NOMO-1 (cell line): ENCODE measurements around the gene GTF2H3.
"Not testable (repeated sequence)": the region's sequence is repeated elsewhere in the genome, so short reads cannot be mapped to it uniquely, and the experiment has no call there.

Source experiments
- DNase-seq, 2 experiments: peaks; one replicate each; lab custom pipeline; 2025; ENCODE audit not compliant: unreplicated experiment in 2 of 2; lab: John Stamatoyannopoulos, UW

GTF2H3 gene

DNA sequence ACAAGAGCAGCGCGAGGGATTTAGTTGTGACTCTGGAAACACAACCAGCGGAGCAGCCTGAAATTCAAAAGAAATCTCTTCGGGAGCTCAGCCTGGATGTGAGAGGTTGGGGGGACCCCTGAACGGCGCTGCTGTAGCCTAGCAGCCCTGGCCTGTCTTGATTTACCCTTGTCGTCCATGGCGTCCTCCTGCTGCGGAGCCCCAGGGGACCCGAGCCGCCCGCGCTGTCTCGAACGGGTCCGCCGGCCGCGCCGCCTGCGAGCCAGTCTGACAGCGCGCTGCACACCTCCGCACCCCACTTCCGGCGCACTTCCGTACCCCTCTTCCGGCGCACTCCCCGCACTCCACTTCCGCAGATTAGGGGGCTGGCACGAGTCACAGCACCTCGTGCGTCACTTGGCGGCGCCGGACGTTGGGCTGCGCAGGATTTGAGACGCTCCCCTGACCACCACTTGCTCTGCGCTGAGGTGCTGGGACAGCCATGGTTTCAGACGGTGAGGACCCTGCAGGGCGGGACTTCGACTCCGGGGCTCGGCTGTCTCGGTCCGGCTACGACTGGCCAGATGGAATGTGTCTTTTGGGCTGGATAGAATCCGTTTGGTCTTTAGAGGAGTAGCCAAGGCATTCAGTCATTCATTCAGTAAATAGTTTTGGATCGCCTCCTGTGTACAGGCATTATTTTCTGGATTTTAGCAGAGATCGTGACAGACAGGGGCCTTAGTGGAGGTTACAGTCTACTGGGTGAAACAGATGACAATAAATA lies at the start of gene GTF2H3, which contains the start of gene EIF2B1:
TSS of gene GTF2H3 (plus strand) at position 451 of the 763 bp plus-strand sequence. CDS start at position 482, 31 bp downstream.
TSS of gene EIF2B1 (minus strand) at position 308 of the 763 bp plus-strand sequence. CDS start at position 179, 129 bp downstream.
- peak; percentile 98 for DNase-seq

DNA sequence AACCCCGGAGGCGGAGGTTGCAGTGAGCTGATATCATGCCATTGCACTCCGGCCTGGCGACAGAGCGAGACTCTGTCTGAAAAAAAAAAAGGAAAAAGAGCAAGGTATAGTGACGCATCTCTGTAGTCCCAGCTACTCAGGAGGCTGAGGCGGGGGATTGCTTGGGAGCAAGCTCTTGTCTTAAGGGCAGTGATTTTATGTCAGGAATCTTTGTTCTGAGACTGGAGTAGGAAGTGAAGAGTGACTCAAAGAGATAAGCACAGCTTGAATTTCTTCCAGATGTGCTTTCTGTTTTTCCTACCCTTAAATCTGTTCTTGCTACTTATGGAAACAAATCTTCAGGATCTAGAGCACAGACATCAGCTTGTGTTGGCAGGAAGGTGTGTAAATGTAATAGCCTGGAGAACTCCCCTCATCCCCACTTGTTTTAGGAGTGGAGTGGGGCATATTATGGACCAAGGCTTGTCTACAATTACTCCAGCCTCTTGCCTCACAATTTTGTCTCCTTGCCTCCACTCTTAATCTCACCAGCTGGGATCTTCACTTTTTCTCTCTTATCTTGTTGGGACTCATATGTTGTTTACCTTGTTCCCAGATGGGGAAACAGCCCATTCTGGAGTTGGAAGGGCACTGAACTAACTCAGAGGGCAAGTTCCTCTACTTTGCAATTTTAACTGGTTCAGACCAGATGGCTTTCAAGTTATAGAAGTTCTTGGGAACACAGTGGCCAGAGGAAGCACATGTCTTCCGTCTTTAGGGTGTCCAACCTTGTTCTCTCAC lies 41.7 kb upstream of the GTF2H3 start:
- DNase-seq = no peak

DNA sequence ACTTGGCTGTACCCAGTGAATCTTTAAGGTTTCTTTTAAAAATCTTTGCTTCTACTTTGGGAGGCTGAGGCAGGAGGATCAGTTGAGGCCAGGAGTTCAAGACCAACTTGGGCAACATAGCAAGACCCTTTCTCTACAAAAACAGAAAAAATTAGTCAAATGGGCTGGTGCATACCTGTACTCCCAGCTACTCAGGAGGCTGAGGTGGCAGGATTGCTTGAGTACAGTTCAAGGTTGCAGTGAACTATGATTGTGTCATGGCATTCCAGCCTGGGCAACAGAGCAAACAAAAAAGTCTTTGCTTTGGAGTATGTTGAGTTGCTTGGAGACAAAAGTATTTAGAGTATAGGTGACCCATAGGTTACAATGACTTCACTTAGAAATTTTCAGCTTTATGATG lies 37.9 kb upstream of the GTF2H3 start:
- DNase-seq = no peak

DNA sequence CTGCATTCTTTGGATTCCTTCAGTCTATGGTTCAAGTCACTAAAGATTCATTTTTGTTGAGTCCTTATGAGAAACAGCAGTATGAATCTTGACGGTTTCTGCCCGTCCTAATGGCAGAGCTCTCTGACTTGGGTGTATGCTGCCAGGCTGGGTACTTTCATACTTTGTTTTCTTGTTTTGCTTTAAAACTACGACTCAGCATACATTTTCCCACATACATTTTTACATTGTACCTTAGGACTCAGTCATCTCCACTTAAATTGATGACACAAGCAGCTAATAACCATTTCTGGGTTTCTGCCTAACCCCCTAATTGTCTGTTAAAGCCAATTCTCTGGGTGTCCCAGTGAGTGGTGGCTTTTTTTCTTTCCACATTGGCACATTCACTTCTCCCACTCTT lies 36.5 kb upstream of the GTF2H3 start:
- no peak for DNase-seq

DNA sequence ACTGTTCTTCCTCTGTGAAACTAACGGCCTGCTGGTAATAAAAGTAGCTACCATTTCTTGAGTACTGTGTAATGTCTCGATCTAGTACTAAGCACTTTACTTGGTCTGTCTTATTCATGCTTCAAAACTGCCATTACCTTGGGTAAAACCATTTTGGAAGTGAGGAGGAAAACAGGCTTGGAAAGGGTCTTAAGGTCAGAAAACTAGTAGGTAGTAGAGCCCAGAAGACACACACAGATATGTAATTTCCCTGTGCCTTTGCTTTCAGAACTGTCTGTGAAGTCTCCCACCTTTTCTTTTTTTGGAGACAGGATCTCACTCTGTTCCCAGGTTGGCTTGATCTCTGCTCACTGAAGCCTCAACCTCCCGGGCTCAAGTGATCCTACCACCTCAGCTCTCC lies 35.1 kb upstream of the GTF2H3 start:
- DNase-seq = no peak

DNA sequence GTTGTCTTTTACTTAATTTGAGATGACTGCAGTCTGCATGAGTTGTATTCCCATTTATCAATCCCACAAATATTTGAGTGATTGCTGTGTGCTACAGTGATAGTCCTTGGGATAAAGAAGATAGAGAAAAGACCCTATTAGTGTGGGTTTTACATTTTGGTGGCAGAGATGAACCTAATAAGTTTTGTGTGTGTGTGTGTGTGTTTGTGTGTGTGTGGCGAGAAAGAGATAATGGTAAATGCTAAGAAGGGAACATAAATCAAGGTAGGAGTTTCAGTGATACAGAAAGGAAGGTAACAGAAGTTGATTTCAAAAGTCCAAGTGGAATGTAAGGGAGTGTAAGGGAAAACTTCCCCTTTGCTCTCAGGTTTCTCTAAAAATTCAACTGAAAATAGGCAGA lies 34.3 kb upstream of the GTF2H3 start:
- no peak for DNase-seq

DNA sequence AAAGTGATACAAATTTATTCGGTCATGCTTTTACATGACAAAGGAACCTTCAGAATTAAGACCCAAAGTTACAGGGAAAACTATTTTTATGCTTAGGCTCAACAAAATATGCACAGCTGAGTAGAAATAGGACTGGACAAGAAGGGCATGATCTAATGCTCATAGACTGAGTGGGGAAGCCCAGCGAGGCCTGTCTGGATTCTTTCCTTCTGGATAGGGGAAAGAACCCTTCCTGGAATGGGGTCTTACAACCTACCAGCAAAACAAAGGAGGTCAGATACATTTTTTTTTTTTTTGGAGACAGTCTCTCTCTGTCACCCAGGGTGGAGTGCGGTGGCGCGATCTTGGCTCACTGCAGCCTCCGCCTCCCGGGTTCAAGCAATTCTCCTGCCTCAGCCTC lies 33.9 kb upstream of the GTF2H3 start:
- DNase-seq = no peak

DNA sequence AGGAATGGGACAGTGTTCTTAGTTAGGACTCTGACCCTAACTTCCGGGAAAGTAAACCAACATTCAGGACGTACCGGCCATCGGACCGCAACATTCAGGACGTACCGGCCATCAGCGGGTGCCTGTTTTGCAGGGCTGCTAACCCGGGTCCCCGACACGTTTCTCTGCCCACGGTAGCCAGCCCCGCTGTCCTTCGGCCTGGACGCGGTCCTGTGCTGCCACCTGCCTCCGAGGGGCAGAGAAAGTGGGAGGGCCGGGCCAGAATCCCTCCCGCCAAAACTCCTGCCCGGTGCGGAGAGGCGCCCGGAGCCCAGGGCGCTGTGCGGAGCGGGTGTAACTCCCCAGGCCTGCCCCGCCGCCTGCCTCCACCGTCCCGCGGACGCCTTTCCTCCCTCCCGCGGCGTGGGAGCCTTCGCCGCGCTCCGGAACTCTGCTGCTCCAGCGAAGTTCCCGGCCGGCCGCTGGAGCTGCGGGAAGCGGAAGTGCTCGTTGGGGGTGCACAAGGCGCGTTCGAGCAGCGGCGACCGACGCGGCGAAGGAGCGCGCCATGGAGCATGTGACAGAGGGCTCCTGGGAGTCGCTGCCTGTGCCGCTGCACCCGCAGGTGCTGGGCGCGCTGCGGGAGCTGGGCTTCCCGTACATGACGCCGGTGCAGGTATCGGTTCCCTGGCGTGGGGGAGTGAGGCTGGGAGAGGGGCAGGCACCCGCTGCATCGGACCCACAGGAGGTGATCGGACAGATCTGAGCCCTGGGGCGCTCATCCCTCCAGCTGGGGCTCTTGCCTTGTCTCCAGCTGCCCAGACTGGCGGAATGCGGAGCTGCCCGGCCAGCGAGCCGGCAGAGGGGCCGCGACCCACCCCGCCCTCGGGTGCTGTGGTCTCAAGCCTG lies 31.8 kb upstream of the GTF2H3 start, which contains the start of gene DDX55:
TSS of gene DDX55 (plus strand) at position 498 of the 888 bp plus-strand sequence. CDS start at position 548, 50 bp downstream.
- peak; percentile 71 to 89 for DNase-seq

DNA sequence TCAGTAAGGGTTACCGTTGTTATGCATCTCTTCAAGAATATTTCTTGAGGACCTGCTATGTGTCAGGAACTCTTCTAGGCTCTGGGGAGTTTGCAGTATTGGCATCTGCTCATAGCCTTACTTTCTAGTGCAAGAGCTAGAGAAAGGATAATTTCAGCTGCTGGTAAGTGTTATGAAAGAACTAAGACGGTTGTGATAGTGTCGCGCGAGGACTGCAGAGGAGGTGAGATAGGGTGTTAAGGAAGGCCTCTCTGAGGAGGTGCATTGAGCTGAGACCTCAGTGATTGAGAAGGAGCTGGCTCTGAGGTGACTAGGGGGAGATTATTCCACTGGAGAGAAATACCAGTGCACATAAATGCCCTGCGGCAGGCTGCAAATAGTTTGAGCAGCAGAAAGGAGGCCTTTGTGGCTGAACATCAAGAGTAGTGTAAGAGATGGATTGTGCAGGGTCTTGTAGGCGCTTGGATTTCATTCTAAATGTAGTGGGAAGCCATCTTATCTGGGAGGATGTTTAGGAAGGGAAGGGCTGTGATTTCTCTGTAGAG lies 30.9 kb upstream of the GTF2H3 start:
- peak; percentile 38 to 69 for DNase-seq

DNA sequence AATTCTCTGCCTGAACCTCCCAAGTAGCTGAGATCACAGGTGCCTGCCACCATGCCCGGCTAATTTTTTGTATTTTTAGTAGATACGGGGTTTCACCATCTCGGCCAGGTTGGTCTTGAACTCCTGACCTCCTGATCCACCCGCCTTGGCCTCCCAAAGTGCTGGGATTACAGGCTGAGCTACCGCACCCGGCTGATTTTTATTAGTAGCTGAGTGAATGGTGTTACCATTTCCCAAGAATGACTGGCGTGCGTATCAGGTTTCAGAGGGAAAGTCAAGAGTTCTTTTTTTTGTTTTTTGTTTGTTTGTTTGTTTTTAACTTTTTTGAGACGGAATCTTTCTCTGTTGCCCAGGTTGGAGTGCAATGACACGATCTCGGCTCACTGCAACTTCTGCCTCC lies 30.1 kb upstream of the GTF2H3 start:
- DNase-seq = not testable (repeated sequence)

DNA sequence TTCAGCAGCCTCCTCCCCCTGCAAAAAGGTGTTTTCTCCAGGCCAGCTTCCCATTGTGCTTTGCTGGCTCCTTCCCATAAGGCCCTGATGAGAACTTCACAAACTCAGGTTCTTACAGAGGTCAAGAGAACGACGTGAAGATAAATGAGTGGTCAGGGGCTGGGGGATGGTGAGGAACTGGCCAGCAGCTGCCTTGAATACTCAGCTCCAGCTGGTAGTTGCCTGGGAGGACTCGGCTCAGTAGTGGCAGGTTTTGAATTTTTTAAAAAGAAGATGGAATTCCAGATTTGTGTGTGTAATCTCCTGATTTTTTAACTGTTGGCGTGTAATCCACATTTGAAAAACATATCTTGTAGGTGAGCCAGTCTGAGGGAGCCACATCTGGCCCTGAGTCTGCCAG lies 25.9 kb upstream of the GTF2H3 start:
- no peak for DNase-seq

DNA sequence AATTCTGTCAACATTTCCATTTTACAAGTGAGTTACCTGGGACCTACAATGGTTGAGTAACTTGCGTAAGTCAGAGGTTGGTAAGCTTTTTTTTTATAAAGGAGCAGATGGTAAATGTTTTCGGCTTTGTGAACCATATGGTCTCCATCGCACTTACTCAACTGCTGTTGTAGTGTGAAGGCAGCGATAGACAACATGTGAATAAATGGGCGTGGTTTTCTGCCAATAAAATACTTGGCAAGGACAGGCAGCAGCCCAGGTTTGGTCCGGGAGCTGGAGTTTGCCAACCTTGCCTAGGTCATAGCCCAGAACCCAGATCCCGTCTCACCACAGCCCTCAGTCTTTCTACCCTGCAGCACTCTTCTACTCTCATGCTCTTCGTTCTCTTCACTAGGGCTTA lies 25.4 kb upstream of the GTF2H3 start:
- no peak for DNase-seq

DNA sequence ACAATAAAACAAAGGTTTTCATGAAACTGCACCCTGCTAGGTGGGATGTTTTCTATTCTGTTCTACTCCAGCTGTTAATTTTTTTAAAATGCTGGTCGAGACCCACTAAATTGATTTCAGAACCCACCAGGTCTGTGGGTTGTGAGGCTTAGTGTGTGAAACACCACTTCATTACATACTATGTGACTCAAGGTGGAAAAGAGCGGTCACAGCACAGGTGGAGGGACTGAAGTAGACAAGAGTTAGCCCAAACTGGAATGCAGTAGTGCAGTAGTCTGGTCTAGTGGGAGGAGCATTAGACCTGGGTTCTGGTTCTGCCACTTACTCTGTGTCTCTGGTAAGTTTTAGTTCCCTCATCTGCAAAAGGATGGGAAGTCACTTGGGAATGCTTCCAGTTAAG lies 19.5 kb upstream of the GTF2H3 start:
- no peak for DNase-seq

DNA sequence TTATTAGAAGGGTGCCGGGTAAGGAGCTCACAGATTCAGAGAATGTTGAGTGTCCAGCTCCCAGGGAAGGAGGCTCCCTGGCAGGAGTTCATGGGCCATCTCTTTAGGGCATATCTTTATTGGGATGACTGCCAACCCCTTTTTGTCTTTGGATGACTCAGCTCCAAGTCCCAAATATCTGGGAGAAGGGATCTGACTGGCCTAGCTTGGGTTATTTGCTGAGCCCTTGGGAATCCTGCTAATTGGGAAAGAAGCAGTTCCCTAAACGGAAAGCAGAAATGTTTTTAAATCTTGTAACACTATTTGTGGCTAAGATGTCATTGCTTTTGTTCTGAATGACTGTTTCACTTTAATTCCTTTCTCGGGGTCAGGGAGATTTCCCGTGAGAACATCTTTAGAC lies 19.1 kb upstream of the GTF2H3 start:
- no peak for DNase-seq

DNA sequence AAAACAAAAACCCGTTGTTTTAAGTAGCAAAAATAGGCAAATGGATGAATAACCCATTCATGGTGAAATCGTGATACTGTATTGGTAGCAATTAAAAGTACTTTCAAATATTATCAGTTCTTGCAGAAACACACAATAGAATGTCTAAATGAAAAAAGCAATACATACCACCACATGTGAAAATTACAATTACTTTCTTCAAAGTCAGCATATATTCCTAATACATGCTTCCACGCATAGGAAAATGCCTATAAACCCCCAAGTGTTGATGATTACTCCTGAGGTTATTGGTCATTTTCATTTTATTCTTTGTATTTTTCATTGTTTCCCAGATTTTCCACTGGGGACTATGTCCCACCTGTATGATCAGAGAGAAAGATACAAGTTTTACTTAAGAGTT lies 16.5 kb upstream of the GTF2H3 start:
- DNase-seq = no peak

DNA sequence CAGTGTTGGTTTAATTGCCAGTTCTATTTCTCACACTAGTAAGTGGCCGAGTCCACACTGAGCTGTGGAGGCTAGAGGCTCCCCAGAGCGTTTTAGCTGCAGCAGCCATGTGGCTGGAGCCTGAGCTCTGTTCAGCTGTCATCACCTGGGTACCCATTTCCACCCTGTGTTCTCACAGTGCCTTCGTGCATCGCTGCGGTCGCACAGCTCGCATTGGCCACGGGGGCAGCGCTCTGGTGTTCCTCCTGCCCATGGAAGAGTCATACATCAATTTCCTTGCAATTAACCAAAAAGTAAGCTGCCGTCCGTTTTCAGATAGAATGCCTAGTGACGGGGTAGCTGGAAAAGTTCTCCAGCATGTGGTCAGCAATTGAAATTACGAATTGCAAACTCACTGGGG lies 16.0 kb upstream of the GTF2H3 start:
- DNase-seq = no peak

DNA sequence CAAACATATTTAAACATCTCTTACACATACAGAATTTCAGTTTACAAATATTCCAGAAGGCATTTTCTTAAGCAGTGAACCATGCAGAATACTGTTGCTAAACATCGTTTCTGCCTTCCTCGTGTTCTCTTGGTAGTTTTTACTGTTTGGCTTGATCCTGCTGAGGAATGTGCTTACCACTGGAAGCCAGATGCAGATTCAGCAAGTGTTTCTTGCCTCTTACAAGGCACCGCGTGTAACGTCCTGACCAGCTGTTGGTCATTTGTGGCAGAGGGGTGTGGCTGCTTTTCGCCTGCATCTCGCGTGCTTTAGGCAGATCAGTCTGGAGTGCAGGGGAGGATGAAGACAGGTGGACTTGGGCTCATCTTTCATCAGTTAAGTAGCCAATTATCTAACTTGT lies 12.5 kb upstream of the GTF2H3 start:
- no peak for DNase-seq

DNA sequence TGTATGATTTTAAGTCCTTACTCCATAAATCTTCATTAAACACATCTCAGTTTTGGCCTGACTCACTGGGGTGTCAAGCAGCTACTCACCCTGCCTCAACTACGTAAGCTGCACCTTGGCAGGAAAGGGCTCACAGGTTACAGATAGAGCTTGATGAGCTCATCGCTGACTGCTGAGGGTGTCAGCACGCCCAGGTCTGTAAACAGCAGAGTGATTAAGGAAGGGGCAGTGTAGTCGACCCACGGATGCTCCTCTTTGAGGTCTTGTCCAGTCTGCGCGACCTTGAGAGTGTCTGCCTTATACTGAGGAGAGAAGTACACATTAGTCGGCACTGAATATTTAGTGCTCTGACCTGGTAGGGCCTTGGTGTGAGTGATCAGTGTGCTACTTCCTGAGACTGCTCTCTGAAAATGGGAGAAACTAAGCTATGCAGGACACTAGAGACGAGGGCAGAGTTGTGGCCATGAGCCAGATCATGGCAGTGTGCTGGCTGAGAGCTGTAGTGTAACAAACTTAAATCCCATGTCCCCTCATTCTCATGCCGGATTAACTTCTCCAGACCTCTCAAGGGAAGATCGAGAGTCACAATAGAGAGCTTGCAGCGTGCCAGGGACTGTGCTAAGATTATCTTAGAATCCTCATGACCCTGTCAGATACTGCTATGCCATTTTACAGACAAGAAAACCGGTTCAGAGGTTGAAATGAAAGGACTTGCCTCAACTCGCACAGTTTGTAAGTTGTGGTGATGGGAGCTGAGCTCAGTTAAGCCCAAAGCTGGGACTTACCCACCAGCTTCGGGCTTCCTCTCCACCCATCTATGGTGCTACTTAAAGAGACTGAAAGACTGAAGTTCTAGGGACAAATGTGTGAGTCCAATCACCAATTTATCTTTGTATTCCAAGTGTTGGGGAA lies 11.8 kb upstream of the GTF2H3 start:
- DNase-seq = no peak

DNA sequence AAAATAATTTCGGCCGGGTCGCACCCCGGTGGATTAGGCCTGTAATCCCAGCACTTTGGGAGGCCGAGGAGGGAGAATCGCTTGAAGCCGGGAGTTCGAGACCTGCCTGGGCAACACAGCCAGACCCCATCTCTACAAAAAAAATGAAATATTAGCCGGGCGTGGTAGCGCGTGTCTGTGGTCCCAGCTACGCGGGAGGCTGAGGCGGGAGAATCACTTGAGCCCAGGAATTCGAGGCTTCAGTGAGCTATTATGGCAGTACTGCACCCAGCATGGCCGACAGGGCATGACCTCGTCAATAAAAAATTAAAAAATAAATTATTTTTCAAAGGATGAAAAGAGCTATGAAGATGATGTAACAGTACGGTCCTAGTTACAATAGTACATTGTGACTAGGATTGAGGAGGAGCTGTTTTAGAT lies 523 bp downstream of the GTF2H3 start:
- DNase-seq = no peak

DNA sequence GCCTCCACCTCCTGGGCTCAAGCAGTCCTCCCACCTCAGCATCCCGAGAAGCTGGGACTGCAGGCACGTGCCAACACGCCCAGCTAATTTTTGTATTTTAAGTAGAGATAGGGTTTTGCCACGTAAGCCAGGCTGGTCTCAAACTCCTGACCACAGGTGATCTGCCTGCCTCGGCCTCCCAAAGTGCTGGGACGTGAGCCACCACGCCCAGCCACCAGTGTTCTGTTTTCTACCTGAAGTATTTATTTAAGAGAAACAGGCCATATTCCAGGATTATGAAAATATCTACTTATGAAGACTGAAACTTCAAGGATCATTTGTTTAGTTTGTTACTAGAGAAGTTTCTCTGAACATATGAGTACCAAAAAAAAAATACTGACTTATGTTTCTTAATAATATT lies 10.3 kb downstream of the GTF2H3 start:
- no peak for DNase-seq
